Measurements from ENCODE around the gene SERPINA10.

Gene SERPINA10

GRCh38 chr14:94328196-94328595, 35.1 kb upstream of the SERPINA10 start:
- no peak for TF ChIP-seq CTCF (conservative IDR thresholded peaks at IDR 0.05)
- TF ChIP-seq ZFX (IDR thresholded peaks at IDR 0.05), result no peak

GRCh38 chr14:94322648-94323570, 29.8 kb upstream of the SERPINA10 start, which contains the start of gene SERPINA6:
Gene SERPINA6, minus strand, starts transcription at chr14:94323336. Its CDS starts 8,688 bp downstream, at chr14:94314648.
- no peak within 1 kb of the TSS for H3K27ac ChIP-seq
- TF ChIP-seq ZFX (IDR thresholded peaks at IDR 0.05), result no peak
- no peak for TF ChIP-seq CTCF (conservative IDR thresholded peaks at IDR 0.05)

More at GRCh38 chr14:94328196-94328595, 35.1 kb upstream of the SERPINA10 start:
- no peak overlapping the region for H3K27ac ChIP-seq

GRCh38 chr14:94321421-94322271, 28.6 kb upstream of the SERPINA10 start:
- no peak for TF ChIP-seq CTCF (conservative IDR thresholded peaks at IDR 0.05)
- TF ChIP-seq ZFX (IDR thresholded peaks at IDR 0.05), result no peak
- H3K27ac ChIP-seq, result no peak overlapping the region

- TF ChIP-seq CTCF (conservative IDR thresholded peaks at IDR 0.05), result no peak
- no peak overlapping the region; the same call in 1 of the 2 replicates for H3K27ac ChIP-seq
Observed at GRCh38 chr14:94320243-94320642, 27.2 kb upstream of the SERPINA10 start.

GRCh38 chr14:94317259-94317658, 24.2 kb upstream of the SERPINA10 start:
- no peak overlapping the region for H3K27ac ChIP-seq
- TF ChIP-seq ZFX (IDR thresholded peaks at IDR 0.05), result no peak

GRCh38 chr14:94316692-94317091, 23.6 kb upstream of the SERPINA10 start:
- H3K27ac ChIP-seq, result no peak overlapping the region
- TF ChIP-seq CTCF (conservative IDR thresholded peaks at IDR 0.05), result no peak
- no peak for TF ChIP-seq ZFX (IDR thresholded peaks at IDR 0.05)

- TF ChIP-seq ZFX (IDR thresholded peaks at IDR 0.05), result no peak
- TF ChIP-seq CTCF (conservative IDR thresholded peaks at IDR 0.05), result no peak
- H3K27ac ChIP-seq, result no peak overlapping the region
Observed at GRCh38 chr14:94314890-94315289, 21.8 kb upstream of the SERPINA10 start.

All from C4-2B (cell line).